ENCODE measurements around the gene PTDSS2. TPM values are rescaled to one million over a fixed set of nuclear protein-coding genes. Genes with fewer than 3 reads are reported as not detected.
A peak's percentile ranks its signal among the peaks of the same experiment; 100 is the strongest.

Gene PTDSS2
- total RNA-seq, 2 donors from 2014 or later: 20.6 to 22.5 TPM

- Mint-ChIP-seq H3K36me3 (ENCODE audit: insufficient read depth in 2 of 2) (peaks cover 9 to 15% of the 10 kb centered on the region in 2 donors), H3K9me3 (no peaks in the 10 kb centered on the region), H3K27me3 (ENCODE audit: low read depth) (no peaks in the 10 kb centered on the region), H3K4me3 (no peak overlapping the region), H3K4me1 (ENCODE audit: low read depth) (peaks cover 6% of the 10 kb centered on the region), H3K27ac (no peak overlapping the region)
- ATAC-seq (replicated peaks in 1 of 2): no peak
- DNase-seq: no peak
Measured at GRCh38 chr11:494761-495536, 44.9 kb downstream of the PTDSS2 start.

- DNase-seq (no peak), ATAC-seq (replicated peaks in 1 of 2) (no peak)
- Mint-ChIP-seq H3K27ac (peak overlapping the region; percentile 66), H3K27me3 (ENCODE audit: low read depth) (no peaks in the 10 kb centered on the region), H3K36me3 (ENCODE audit: insufficient read depth in 2 of 2) (peaks cover 9 to 15% of the 10 kb centered on the region in 2 donors), H3K4me1 (ENCODE audit: low read depth) (peaks cover 6% of the 10 kb centered on the region), H3K9me3 (no peaks in the 10 kb centered on the region), H3K4me3 (no peak overlapping the region)
Measured at GRCh38 chr11:495537-495931, 45.5 kb downstream of the PTDSS2 start.

GRCh38 chr11:496834-497564 is 46.9 kb downstream of the PTDSS2 start:
- Mint-ChIP-seq H3K27ac (peak overlapping the region; percentile 20), H3K27me3 (ENCODE audit: low read depth) (no peaks in the 10 kb centered on the region), H3K36me3 (ENCODE audit: insufficient read depth in 2 of 2) (peaks cover 9 to 21% of the 10 kb centered on the region in 2 donors), H3K9me3 (no peaks in the 10 kb centered on the region), H3K4me3 (no peak overlapping the region), H3K4me1 (ENCODE audit: low read depth) (peaks cover 6% of the 10 kb centered on the region)
- ATAC-seq (replicated peaks in 1 of 2) (no peak), DNase-seq (no peak)

- Mint-ChIP-seq H3K27me3 (ENCODE audit: low read depth) (no peaks in the 10 kb centered on the region), H3K4me1 (ENCODE audit: low read depth) (peaks cover 6% of the 10 kb centered on the region), H3K9me3 (no peaks in the 10 kb centered on the region), H3K27ac (peak overlapping the region; percentile 20), H3K4me3 (no peak overlapping the region), H3K36me3 (ENCODE audit: insufficient read depth in 2 of 2) (peaks cover 9 to 21% of the 10 kb centered on the region in 2 donors)
- ATAC-seq (replicated peaks in 1 of 2): no peak
- DNase-seq: no peak
Measured at GRCh38 chr11:497565-498296, 47.7 kb downstream of the PTDSS2 start.

- no peaks in the 10 kb centered on the region for H3K27me3 Mint-ChIP-seq (ENCODE audit: low read depth)
- ATAC-seq (replicated peaks in 1 of 2) (no peak), DNase-seq (no peak)
- no peak overlapping the region for H3K27ac Mint-ChIP-seq
- H3K9me3 Mint-ChIP-seq: no peaks in the 10 kb centered on the region
- H3K4me1 Mint-ChIP-seq (ENCODE audit: low read depth): peaks cover 11% of the 10 kb centered on the region
- peaks cover 9 to 21% of the 10 kb centered on the region in 2 donors for H3K36me3 Mint-ChIP-seq (ENCODE audit: insufficient read depth in 2 of 2)
- H3K4me3 Mint-ChIP-seq: no peak overlapping the region
Measured at GRCh38 chr11:498297-499181, 48.5 kb downstream of the PTDSS2 start.

GRCh38 chr11:499201-500076 is 49.4 kb downstream of the PTDSS2 start:
- ATAC-seq (replicated peaks in 1 of 2) (no peak), DNase-seq (no peak)
- Mint-ChIP-seq H3K36me3 (ENCODE audit: insufficient read depth in 2 of 2) (peaks cover 9 to 21% of the 10 kb centered on the region in 2 donors), H3K4me1 (ENCODE audit: low read depth) (peaks cover 16% of the 10 kb centered on the region), H3K4me3 (no peak overlapping the region), H3K27me3 (ENCODE audit: low read depth) (no peaks in the 10 kb centered on the region), H3K9me3 (no peaks in the 10 kb centered on the region), H3K27ac (no peak overlapping the region)

GRCh38 chr11:501001-501682 is 51.1 kb downstream of the PTDSS2 start:
- Mint-ChIP-seq H3K9me3 (no peaks in the 10 kb centered on the region), H3K4me3 (peak overlapping the region in 1 of 2 donors; percentile 27), H3K4me1 (ENCODE audit: low read depth) (peaks cover 28% of the 10 kb centered on the region), H3K27ac (peak overlapping the region; percentile 9), H3K27me3 (ENCODE audit: low read depth) (no peaks in the 10 kb centered on the region), H3K36me3 (ENCODE audit: insufficient read depth in 2 of 2) (peaks cover 9 to 20% of the 10 kb centered on the region in 2 donors)
- ATAC-seq (replicated peaks in 1 of 2) (no peak), DNase-seq (no peak)

- Mint-ChIP-seq H3K4me1 (ENCODE audit: low read depth) (peaks cover 28% of the 10 kb centered on the region), H3K4me3 (no peak overlapping the region), H3K27ac (no peak overlapping the region), H3K27me3 (ENCODE audit: low read depth) (no peaks in the 10 kb centered on the region), H3K9me3 (no peaks in the 10 kb centered on the region), H3K36me3 (ENCODE audit: insufficient read depth in 2 of 2) (peaks cover 9 to 20% of the 10 kb centered on the region in 2 donors)
- no peak for DNase-seq
- no peak for ATAC-seq (replicated peaks in 1 of 2)
Measured at GRCh38 chr11:501683-502287, 51.7 kb downstream of the PTDSS2 start.

GRCh38 chr11:502288-503178 is 52.5 kb downstream of the PTDSS2 start:
- no peak for DNase-seq
- Mint-ChIP-seq H3K27ac (peak overlapping the region; percentile 54), H3K27me3 (ENCODE audit: low read depth) (no peaks in the 10 kb centered on the region), H3K9me3 (no peaks in the 10 kb centered on the region), H3K36me3 (ENCODE audit: insufficient read depth in 2 of 2) (peaks cover 2 to 14% of the 10 kb centered on the region in 2 donors), H3K4me1 (ENCODE audit: low read depth) (peaks cover 25% of the 10 kb centered on the region), H3K4me3 (peak overlapping the region; percentile 42 to 52)
- ATAC-seq (replicated peaks in 1 of 2): no peak

GRCh38 chr11:503179-503981 is 53.3 kb downstream of the PTDSS2 start:
- H3K27ac Mint-ChIP-seq: no peak overlapping the region
- peaks cover 29% of the 10 kb centered on the region for H3K4me1 Mint-ChIP-seq (ENCODE audit: low read depth)
- peaks cover 0 to 7% of the 10 kb centered on the region in 2 donors for H3K36me3 Mint-ChIP-seq (ENCODE audit: insufficient read depth in 2 of 2)
- ATAC-seq (replicated peaks in 1 of 2): no peak
- H3K27me3 Mint-ChIP-seq (ENCODE audit: low read depth): no peaks in the 10 kb centered on the region
- no peaks in the 10 kb centered on the region for H3K9me3 Mint-ChIP-seq
- peak overlapping the region; percentile 97 for H3K4me3 Mint-ChIP-seq
- DNase-seq: peak; percentile 24 to 56
